Body of pancreas (tissue), 4 donors: ENCODE results near the gene GMDS. TPM values are rescaled to one million over a fixed set of nuclear protein-coding genes. Genes with fewer than 3 reads are reported as not detected.
A peak's percentile ranks its signal among the peaks of the same experiment; 100 is the strongest.

ENCODE experiments used
- ATAC-seq: fragments of 150-250 bp; one replicate; pipeline ENCODE4 v1.9.1; 2016
- DNase-seq, 4 donors: peaks; one replicate each; pipeline ENCODE4 v3.0.0-alpha.2; 2019
- H3K27ac ChIP-seq, 4 donors: fragments of 200-600 bp; sonication (generic); 1 replicate in 3 of 4; 2 replicates in 1 of 4; pipeline versions ENCODE4 v1.5.1 to v1.6.1; 2016 to 2019; ENCODE audit warnings: mild to moderate bottlenecking in 1 of 4, mixed read lengths in 1 of 4, moderate library complexity in 1 of 4
- H3K27me3 ChIP-seq, 2 donors: fragments of 200-600 bp; sonication (generic); one replicate each; pipeline ENCODE4 v1.6.0; 2016; ENCODE audit warnings: mild to moderate bottlenecking in 1 of 2
- H3K36me3 ChIP-seq, 2 donors: fragments of 200-600 bp; sonication (generic); replicated peaks in 1 of 2; 2 replicates each; pipeline ENCODE4 v1.5.1; 2016; ENCODE audit warnings: low read depth in 2 of 2; ENCODE audit not compliant: insufficient read depth in 1 of 2
- H3K4me1 ChIP-seq: fragments of 200-600 bp; sonication (generic); one replicate; pipeline ENCODE4 v1.6.0; 2016
- H3K4me3 ChIP-seq, 2 donors: fragments of 200-600 bp; sonication (generic); 1 replicate in 1 of 2; 2 replicates in 1 of 2; pipeline ENCODE4 v1.5.1; 2016 to 2019
- H3K9me3 ChIP-seq, 3 donors: fragments of 200-600 bp; sonication (generic); 1 replicate in 2 of 3; 2 replicates in 1 of 3; pipeline ENCODE4 v1.5.1; 2016
- CTCF ChIP-seq, 7 experiments: fragments of 450-650 bp in 4 of 7; fragments of 200-600 bp in 3 of 7; sonication (generic) in 3 of 7; IDR thresholded peaks; one replicate each; pipeline ENCODE4 v1.5.1; 2016 to 2019; ENCODE audit warnings: antibody characterized with exemption in 7 of 7
- POLR2A ChIP-seq, 3 donors: fragments of 450-650 bp; IDR thresholded peaks; one replicate each; pipeline ENCODE4 v1.6.1; 2016; ENCODE audit warnings: antibody characterized with exemption in 3 of 3, mild to moderate bottlenecking in 2 of 3
- WGBS, 2 donors: methylation state at CpG; one replicate each; pipeline ENCODE4 v1.1.5; 2017; 5-methylcytosine and 5-hydroxymethylcytosine counted together
- intact Hi-C: fragments of 100-400 bp; cut with DNase I; formaldehyde crosslinking; loops from one replicate; pipeline ENCODE4 v1.15.1; 2023
- total RNA-seq, 2 donors: library from RNA; depleted of rRNA; stranded (reverse); fragments of >200 nt; gene quantifications; one replicate each; pipeline ENCODE4 v1.1.0, GENCODE V29; 2016

The GMDS gene
- total RNA-seq, 2 donors from 2014 or later, result 34.5 to 63.3 TPM

- DNase-seq, result peak in 3 of 4 donors; percentile 23 to 71 (median 63)
- intact Hi-C loops, result no loop called here
- H3K27ac ChIP-seq, result peak overlapping the region; percentile 31 to 55 (median 44)
- TF ChIP-seq POLR2A (IDR thresholded peaks at IDR 0.05), result no peak
- no peak for TF ChIP-seq CTCF (IDR thresholded peaks at IDR 0.05)
- ATAC-seq, result peak; percentile 88
- H3K4me3 ChIP-seq, result no peak overlapping the region
- H3K27me3 ChIP-seq, result no peaks in the 10 kb centered on the region
- no peaks in the 10 kb centered on the region for H3K36me3 ChIP-seq
- peaks cover 26% of the 10 kb centered on the region for H3K4me1 ChIP-seq
- WGBS, 2 donors, result 8 to 23% methylated on average over 2 of the region's 2 CpGs
- H3K9me3 ChIP-seq, result no peaks in the 10 kb centered on the region
These were observed 113.0 kb downstream of the GMDS start for GRCh38 chr6:2132416-2132815.

GRCh38 chr6:2129182-2129621, 116.2 kb downstream of the GMDS start:
- WGBS, 2 donors, result 78 to 80% methylated on average over 7 of the region's 7 CpGs
- no peak for ATAC-seq
- H3K4me1 ChIP-seq, result peaks cover 22% of the 10 kb centered on the region
- H3K4me3 ChIP-seq, result no peak overlapping the region
- DNase-seq, result no peak
- H3K27me3 ChIP-seq, result no peaks in the 10 kb centered on the region
- H3K27ac ChIP-seq, result no peak overlapping the region
- H3K36me3 ChIP-seq, result no peaks in the 10 kb centered on the region
- TF ChIP-seq POLR2A (IDR thresholded peaks at IDR 0.05), result no peak
- TF ChIP-seq CTCF (IDR thresholded peaks at IDR 0.05), result no peak
- no peaks in the 10 kb centered on the region for H3K9me3 ChIP-seq
- intact Hi-C loops, result no loop called here

- Histone ChIP-seq H3K4me1 (peaks cover 8% of the 10 kb centered on the region), H3K27me3 (no peaks in the 10 kb centered on the region), H3K27ac (no peak overlapping the region), H3K36me3 (no peaks in the 10 kb centered on the region), H3K9me3 (no peaks in the 10 kb centered on the region), H3K4me3 (no peak overlapping the region)
- DNase-seq (peak in 2 of 4 donors; percentile 21 to 26), ATAC-seq (peak; percentile 47)
- no peak for TF ChIP-seq CTCF (IDR thresholded peaks at IDR 0.05)
- TF ChIP-seq POLR2A (IDR thresholded peaks at IDR 0.05), result no peak
- intact Hi-C loops, result no loop called here
- 68 to 84% methylated on average over 12 of the region's 12 CpGs for WGBS, 2 donors
These were observed 117.9 kb downstream of the GMDS start for GRCh38 chr6:2127484-2127911.

- ATAC-seq (no peak), DNase-seq (no peak)
- Histone ChIP-seq H3K4me3 (no peak overlapping the region), H3K4me1 (no peaks in the 10 kb centered on the region), H3K27me3 (no peaks in the 10 kb centered on the region), H3K36me3 (no peaks in the 10 kb centered on the region), H3K27ac (no peak overlapping the region), H3K9me3 (no peaks in the 10 kb centered on the region)
- intact Hi-C loops, result no loop called here
- no peak for TF ChIP-seq CTCF (IDR thresholded peaks at IDR 0.05)
- TF ChIP-seq POLR2A (IDR thresholded peaks at IDR 0.05), result no peak
- 88 to 91% methylated on average over 7 of the region's 7 CpGs for WGBS, 2 donors
These were observed 119.1 kb downstream of the GMDS start for GRCh38 chr6:2126351-2126750.

GRCh38 chr6:2125158-2125557, 120.2 kb downstream of the GMDS start:
- H3K9me3 ChIP-seq, result no peaks in the 10 kb centered on the region
- no peaks in the 10 kb centered on the region for H3K27me3 ChIP-seq
- 95 to 98% methylated on average over 3 of the region's 3 CpGs for WGBS, 2 donors
- DNase-seq (no peak), ATAC-seq (no peak)
- H3K27ac ChIP-seq, result no peak overlapping the region
- H3K36me3 ChIP-seq, result no peaks in the 10 kb centered on the region
- intact Hi-C loops, result no loop called here
- no peak overlapping the region for H3K4me3 ChIP-seq
- no peaks in the 10 kb centered on the region for H3K4me1 ChIP-seq
- TF ChIP-seq CTCF (IDR thresholded peaks at IDR 0.05) (no peak), POLR2A (IDR thresholded peaks at IDR 0.05) (no peak)
